NCI-H82 treated with DMSO at 0.1 percent for 48 hours (cell line): ENCODE measurements around the gene ANKRD44.
"Not testable (repeated sequence)": the region's sequence is repeated elsewhere in the genome, so short reads cannot be mapped to it uniquely, and the experiment has no call there.

Experiments used
- DNase-seq: peaks from one replicate; lab custom pipeline; 2025; ENCODE audit not compliant: unreplicated experiment; lab: John Stamatoyannopoulos, UW

Gene ANKRD44

DNA sequence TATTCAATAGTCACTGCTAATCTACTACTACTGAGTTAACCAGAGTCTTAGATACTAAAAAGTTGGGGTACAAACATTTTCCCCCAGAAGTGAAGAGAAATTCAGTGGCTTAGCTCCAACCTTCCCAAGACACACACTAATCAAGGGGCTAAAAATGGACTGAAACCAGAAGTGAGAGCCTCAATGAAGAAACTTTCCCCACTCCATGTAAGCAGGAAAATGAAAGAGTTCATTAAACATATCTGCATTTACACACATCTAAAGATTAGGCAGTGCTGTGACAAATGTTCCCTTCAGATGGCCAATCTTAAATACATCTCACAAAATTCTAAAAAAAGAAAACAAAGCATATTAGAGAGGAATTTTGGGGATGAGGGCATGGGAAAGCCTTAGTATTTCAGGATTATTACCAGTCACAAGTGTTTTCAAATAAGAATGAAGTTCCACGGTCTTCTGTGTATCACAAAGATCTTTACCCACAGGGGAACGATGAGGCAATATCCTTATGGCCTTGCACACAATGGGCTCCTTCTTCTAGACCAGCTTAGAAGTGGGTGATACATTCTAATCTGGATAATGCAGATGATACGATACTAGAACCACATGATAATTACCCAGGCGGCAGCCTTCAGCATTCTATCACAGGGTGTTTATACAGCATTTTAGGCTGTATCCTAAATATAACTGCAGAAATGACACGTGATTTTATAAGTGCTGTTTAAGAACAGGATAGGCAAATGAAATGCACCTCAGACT, 17.1 kb downstream of the ANKRD44 start:
- no peak for DNase-seq

DNA sequence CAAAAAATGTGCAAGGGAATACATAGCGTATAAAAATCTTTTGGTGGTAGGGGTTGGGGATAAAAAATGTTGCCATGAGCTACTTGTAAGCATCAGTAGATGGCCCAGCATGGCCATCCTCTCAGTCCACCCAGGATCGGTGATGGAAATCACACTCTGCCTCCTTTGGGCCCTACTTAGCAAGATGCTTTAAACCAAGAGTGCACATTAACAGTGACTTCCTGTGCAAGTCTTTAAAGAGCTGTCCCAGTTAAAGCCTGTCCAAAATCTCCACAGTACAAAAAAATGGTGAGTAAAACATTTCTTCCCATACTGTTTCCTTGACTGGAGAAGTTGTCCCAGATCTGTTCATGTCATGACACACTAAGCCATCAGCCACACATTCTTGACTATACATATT, 18.0 kb downstream of the ANKRD44 start:
- DNase-seq: no peak

DNA sequence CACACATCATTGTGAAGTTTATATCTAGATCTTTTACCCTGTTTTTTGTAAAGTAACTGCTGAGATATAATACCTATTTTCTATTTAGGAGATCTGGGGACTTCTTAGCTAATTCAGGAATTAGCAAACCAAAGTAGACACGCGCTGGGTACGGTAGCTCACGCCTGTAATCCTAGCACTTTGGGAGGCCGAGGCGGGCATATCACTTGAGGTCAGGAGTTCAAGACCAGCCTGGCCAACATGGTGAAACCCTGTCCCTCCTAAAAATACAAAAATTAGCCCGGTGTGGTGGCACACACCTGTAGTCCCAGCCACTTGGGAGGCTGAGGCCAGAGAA, 23.0 kb downstream of the ANKRD44 start:
- not testable (repeated sequence) for DNase-seq

DNA sequence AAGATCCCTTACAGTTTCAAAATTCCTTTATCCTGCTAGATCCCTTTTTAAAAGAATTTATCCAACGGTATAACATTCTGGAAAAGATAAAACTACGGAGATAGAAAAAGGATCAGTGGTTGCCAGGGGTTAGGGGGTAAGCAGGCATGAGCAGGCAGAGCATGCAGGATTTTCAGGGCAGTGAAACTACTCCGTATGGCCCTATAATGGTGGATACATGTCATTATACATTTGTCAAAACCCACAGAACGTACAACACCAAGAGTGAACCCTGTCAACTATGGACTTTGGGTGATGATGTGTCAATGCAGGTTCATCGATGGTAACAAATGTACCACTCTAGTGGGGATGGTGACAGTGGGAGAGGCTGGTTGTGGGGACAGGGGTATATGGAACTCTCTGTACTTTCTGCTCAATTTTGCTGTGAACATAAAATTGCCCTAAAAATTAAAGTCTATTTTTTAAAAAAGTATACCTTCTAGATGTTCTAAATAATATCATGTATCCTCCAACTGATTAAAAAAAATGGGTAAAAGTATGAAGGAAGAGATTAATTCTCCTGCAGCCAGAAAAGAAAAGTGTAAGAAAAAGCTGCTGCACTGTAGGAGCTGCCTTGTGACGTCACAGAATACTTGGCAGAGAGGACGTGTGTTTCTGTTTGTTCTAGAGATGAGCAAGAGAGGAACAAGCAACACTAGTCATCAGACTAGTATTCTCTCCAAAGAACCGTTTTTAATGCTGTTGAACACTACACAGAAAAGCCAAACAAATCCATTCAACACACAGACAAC, 23.6 kb downstream of the ANKRD44 start:
- DNase-seq: no peak

DNA sequence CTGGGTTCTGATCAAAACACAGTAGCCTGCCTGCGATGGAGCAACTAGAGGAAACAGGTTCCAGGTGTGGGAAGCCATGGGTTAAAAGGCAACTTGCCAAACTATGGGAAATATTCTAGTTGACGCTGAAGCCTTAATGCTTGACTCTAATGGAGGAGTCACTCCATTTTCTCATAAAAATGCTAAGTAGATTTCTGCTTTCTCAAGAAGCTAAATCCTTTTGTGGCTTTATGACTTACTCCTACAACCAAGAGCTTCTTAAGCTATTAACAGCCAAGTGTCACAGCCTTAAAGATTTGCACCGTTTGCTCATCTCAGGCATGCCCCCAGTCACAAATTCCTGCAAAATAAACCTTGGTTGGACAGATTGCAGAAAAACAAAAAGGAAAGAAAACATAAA, 25.2 kb downstream of the ANKRD44 start:
- no peak for DNase-seq

DNA sequence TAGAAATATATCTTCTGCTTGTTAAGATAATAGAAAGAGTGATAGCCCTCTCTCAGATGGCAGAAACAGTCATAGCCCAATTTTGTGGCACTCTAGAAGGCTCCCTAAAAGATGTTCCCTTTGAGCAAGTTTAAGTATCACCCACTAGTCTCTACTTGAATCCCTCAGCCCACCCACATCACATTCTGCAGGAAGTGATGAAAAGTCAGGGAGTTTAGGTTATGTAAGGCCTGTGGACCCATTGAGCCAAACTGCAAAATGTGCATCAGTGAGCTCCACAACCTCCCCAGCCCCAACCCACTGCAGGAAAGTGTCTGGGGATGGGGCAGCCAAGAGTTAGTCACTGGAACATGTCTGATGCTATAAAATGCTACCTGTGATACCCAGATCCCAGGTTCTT, 25.6 kb downstream of the ANKRD44 start:
- no peak for DNase-seq

DNA sequence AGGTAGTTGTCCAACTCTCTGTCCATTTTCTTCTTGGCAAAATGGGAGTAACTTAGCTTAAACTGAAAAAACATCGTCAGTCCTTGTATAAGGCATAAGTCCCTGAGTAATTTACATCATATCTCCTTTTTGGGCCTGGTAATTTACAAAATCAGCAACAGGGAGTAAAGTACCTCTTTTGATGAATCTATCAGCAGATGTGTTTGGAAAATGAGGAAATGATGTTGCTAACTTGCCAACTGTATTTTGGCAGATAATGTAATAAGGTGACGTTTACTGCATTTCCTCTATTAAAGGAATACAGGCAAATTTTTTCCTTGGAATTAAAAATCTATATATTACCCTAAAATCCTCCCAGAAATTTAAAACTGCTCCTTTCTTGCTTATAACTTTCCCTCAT, 29.2 kb downstream of the ANKRD44 start:
- DNase-seq: no peak

DNA sequence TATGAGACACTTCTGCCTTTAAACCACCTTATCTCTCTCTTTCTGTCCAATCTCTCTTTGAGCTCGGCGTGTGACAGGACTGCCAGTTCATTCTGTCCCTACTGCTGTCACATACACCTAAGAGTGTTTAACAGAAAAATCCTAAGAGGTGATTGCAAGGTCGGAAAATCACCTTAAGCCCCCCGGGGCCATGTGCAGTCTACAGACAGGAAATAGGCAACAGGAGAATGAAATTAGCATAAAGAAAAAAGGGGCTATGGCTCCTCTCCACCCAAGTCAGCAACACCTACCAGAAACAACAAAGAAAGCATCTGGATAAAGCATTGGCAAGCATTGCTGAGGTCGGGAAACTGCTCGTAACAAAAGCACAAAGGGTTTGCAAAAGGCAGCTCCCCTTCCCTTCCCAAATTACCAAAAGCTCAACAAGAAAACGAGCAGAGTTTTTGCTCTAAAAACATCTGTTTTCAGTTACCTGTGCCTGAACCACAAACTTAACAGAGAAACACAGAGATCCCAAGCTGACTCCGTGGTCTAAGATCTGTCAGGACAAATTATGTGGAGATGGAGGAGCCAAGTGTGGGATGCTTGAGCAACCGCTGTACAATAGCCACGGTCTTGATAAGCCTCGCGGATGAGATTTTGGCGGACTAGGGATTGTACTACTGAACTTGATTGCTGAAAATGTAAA, 30.4 kb downstream of the ANKRD44 start:
- no peak for DNase-seq

DNA sequence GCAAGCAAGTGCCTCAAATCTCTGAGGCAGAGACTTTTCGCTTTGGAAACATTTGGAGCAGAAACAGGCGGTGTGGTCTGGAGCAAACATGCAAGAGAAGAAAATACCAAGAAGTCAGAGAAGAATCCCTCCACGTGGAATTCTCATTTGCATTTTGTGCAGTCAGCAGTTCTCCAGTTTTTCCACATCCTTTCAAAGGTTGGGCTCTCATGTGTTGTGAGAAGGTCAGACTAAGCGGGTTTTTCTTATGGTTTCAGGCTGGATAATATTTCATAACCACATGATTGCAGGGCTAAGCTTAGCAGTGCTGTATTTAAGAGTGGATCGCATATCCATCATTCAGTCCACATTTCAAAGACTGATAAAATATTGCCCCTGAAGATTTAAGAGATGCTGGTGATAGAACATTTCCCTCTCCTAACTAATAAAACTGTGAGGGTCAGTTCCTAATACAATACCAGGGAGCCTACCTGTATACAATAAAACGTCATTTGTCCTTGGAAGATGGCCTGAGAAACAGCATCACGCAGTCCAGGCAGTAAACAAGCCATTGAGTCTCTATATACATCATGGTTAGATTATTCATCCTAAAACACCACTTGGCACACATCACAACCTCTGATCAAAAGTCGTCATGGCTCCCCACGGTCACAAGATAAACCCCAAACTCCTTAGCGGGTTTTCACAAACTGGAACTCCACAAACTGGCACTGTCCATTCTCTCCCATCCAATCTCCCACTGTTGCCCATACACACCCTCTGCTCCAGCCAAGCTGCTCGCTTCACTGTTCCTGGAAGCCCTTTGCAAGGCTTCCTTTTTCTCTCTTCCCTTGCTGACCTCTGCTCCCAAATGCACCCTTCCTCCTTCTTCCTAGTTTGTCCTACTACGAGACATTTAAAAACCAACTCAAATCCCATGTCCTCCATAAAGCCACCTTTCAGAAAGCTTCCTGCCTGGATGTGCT, 31.5 kb downstream of the ANKRD44 start:
- no peak for DNase-seq

DNA sequence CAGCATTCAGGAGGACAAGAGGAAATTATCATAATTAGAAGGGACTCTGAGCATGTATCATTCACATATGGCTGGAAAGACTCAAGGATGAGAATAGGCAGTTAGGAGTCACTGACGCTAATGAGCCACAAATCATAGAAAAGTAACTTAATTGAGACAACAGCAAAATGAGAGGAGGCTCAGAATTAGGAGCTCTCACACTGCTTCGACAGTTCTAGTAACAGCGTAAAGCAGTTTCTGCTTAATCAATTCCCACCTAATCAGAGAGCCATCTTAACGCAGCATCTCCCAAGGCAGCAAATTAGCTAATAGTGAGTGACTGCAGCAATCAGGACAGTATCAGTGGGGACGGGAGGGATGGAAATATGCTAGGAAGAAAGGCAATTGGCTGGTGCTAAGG, 32.8 kb downstream of the ANKRD44 start:
- no peak for DNase-seq

DNA sequence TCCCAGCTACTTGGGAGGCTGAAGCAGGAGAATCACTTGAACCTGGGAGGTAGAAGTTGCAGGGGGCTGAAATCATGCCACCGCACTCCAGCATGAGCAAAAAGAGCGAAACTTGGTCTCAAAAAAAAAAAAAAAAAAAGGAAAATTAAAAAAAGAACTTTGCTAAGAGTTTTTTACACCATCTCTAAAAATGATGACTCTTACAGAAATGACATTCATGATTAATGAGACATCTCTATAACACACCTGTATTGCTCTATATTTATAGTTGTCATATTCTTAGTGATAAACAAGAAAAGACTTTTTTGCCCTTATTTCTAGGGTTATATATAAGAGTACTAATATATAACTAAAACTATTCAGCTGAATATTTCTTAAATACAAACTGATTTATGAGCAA, 34.4 kb downstream of the ANKRD44 start:
- no peak for DNase-seq

DNA sequence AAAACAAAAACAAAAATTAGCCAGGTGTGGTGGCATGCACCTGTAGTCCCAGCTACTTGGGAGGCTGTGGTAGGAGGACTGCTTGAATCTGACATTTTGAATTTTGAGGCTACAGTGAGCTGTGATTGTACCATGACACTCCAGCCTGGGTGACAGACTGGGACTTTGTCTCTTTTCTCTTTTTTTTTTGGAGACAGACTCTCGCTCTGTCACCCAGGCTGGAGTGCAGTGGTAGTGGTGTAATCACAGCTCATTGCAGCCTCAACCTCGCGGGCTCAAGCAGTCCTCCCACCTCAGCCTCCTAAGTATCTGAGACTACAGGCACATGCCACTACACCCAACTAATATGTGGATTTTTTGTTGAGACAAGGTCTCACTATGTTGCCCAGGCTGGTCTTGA, 35.6 kb downstream of the ANKRD44 start:
- no peak for DNase-seq

DNA sequence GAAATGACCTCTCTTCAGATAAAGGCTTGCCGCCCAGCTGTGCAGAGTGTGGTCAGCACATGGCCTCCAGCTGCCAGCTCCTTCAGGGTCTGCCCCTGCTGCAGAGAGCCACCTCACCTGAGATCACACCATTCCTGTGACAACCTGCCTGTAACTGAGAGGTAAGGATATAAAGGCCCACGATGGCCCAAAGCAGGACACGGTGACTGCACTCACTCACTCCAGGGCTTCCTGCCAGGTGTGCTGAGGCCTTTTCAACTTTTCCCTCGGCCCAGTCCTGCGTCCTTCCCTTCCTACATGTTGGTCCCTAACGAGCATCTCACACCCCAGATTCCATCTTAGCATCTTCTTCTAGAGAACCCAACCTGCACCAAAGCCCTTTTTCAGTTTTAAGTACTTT, 36.2 kb downstream of the ANKRD44 start:
- DNase-seq: no peak

DNA sequence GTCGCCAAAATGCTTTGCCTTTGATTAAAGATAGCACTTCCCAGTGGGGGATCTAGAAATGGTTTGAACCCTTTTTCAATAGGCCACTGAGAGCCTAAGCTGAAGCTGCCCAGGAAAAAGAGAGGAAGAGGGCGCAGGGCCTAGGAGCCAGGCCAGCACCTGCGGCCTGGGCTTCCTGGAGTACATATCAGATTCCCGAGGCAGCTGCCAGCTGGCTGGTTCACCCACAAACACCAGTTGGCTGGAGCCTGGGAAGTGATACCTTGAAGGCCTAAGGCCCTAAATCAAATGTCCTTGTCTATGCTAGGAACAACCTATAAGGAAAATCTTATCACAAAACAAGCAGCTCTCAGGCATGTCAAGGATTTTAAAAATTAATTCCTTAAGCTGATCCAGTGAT, 37.1 kb downstream of the ANKRD44 start:
- no peak for DNase-seq

DNA sequence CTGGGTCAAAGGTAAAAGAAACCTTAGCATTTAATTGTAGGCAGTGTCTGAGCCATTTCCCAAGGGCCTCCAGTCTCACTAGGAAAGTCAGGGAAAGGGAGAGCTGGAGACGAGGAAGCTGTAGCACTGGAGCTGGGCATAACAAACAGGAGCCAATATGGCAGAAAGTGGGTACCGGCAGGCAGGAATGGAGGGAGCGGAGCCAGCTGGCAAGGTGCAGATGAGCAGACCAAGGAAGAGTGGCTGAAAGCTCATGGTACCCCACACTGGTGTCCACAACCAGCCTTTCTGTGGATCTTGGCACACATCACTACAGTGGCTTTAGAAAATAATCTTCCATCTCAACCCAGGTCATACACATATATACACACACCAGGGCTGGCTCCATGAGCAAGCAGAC, 40.0 kb downstream of the ANKRD44 start:
- DNase-seq: no peak

DNA sequence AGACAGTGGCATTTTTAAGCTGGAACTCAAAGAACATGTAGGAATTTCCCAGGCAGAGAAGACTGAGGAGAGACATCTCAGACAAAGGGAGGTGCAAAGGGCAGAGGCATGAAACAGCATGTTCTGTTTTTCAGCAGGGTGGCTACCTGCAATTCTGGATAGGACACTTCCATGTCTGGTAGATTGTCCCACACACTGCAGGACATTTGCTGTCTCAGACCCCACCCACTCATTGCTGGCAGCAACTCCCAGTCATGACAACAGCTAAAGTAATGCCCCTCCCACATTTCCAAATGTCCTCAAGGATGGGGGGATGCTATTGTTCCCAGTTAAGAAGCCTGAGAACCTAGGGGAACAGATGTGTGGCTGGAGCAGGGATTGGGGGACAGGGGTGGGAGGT, 40.8 kb downstream of the ANKRD44 start:
- DNase-seq: no peak

DNA sequence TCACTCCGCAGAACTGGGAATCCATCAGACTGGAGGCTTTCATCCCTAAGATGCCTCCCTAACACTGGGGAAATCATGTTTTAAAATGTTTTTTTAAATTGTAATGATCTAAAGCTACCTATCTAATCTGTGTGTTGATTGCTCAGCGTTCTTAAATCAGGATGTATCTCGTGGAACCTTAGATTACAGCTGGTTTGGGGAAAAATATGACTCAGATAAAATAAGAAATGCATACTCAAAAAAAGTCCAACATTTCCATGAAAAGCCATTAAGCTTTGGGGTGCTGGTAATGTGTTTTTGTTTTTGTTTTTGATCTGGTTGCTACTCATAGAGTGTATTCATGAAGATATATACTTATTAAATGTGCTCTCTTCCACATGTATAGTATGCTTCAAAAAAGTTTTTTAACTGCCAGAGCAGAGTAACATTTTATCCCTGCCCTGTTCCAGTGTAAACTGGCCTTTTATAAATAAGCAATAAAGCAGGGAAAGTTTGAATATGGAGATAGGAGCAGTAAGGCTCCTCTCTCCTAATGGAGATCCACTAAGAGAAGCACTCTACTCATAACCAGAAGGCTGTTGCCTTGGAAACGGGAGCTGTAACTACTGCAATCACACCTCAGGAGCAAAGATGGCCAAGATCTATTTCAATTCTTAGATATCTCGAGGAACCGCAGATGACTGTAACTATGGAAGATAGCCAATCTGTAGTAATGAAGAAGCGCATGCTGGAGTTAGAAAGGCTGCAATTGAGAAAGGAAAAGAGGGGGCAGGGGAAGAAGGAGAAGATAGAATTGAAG, 41.6 kb downstream of the ANKRD44 start:
- DNase-seq: no peak

DNA sequence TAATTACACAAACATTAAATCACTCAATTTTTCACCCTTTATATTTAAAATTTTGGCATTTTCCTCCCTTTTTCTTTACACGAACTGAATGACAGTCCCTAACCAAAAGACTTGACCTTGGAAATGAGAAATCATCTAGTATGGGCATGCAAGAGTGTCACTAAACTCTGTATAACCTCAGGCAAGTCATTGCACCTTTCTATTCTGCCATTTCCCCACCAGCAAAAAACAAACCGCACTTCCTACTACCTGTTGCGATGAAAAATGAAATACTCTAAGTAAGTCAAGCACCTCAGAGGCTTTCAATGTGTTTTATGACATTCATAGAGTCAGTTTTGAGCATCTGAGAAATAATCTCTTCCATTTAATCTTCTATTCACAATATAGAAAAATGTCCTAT, 44.1 kb downstream of the ANKRD44 start:
- DNase-seq: no peak

DNA sequence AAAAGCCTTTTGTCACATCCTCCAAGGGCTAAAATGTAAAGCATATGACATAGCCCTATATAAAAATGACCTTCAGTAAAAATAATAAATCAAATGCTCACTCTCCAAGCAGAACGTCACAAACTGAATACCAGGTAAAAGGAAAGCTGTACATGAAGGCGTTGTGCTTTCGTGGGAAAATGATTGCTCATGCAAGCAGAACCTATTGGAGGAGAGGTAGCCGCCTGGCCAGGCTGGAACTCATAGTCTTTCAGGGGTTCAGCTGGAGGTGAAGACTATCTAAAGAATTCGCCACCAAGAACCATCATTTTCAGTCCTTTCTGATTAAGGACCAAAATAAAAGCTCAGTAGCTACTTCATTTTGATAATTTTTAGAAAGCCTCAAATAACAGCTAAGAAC, 44.7 kb downstream of the ANKRD44 start:
- DNase-seq: no peak

DNA sequence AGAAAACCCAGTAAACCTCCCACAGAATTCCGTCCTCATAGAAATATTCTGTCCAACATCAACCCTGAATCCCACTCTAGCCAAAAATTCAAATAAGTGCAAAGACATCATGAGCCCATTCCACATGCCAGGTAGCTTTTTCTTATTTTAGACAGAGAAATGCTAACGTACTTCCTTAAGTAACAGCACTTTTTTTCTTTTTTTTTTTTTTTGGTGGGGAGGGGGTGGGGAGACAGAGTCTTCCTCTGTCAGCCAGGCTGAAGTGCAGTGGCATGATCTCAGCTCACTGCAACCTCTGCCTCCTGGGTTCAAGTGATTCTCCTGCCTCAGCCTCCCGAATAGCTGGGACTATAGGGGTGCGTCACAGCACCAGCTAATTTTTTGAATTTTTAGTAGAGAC, 45.5 kb downstream of the ANKRD44 start:
- no peak for DNase-seq
